ENCODE data around the gene LCLAT1. TPM values are rescaled to one million over a fixed set of nuclear protein-coding genes. Genes with fewer than 3 reads are reported as not detected.

Gene LCLAT1
- total and polyA plus RNA-seq, 2 donors (not counting 1 experiment from before 2014, with no cell fraction given) = 5.1 to 21.9 TPM

DNA sequence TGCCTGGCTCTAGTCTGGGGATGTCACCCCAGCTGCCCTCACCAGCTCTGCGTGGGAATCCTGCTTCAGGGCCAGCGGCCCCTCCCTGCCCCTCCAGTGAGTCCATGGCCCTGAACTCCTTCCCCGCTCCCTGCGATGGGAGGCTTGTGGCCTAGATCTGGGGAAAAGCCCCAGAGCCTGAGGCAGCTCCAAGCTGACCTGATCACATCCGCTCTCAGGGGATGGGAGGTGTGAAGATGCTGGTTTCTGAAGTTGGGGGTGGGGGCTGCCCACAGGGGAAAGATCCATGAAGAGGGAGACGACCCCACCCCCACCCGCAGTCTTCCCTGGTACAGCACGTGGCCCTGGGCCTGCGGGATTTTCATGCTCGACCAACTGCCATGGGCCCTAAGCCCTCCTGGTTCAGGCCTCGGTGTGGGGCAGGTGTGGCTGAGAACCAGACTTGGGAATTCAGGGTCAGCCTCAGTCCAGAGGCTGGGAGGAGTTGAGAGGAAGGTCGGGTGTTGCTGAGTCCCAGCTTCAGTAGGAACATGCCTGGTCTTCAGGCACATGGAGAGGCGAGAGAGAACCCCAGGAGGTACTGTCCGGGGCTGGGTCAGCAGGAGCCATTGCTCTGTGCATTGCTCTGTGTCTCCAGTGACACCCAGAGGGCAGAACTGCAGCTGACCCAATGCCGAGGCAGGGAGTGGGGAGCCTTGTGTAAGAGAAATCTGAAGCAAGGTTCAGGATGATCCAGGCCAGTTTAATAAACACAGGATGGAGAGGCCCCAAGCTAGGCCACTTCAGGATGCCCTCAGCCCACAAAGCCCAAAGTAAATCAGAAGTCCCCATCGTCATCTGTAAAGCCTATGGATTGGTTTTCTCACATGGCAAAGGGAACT, 245.1 kb downstream of the LCLAT1 start:
- H2AFZ ChIP-seq (ENCODE audit: insufficient read depth, low read depth, low read length, poor library complexity, severe bottlenecking) = no peak overlapping the region
- WGBS (ENCODE audit: insufficient coverage) = 94% methylated on average over 14 of the region's 16 CpGs
- Mint-ChIP-seq H3K4me3 (no peak overlapping the region), H3K27me3 (peaks cover 10% of the 10 kb centered on the region), H3K4me1 (no peaks in the 10 kb centered on the region), H3K27ac (no peak overlapping the region), H3K9me3 (ENCODE audit: insufficient read depth) (no peaks in the 10 kb centered on the region)
- POLR2A ChIA-PET = no interaction called here
- CTCF ChIA-PET = interaction anchor here (0.8 to 5.2 kb wide), 3 partner anchors 19 to 527 kb away, joined by 3 to 31 read pairs (median 27); no protein-coding TSS in a partner anchor
- intact Hi-C loops (cut with micrococcal nuclease) = no loop called here
- no peaks in the 10 kb centered on the region for H3K36me3 ChIP-seq (replicated peaks in 1 of 2; ENCODE audit: control extremely low read depth in 1 of 2, control insufficient read depth in 1 of 2, extremely low read depth in 1 of 2, insufficient read depth in 2 of 2, low read length in 1 of 2)
- no peaks in the 10 kb centered on the region for H3K27me3 ChIP-seq (replicated peaks in 1 of 4; ENCODE audit: control extremely low read depth in 1 of 4, control insufficient read depth in 3 of 4, insufficient read depth in 4 of 4, low read length in 3 of 4)
- no peak overlapping the region for H3K27ac ChIP-seq (ENCODE audit: low read length in 2 of 2)
- TF ChIP-seq, protein P1, sequence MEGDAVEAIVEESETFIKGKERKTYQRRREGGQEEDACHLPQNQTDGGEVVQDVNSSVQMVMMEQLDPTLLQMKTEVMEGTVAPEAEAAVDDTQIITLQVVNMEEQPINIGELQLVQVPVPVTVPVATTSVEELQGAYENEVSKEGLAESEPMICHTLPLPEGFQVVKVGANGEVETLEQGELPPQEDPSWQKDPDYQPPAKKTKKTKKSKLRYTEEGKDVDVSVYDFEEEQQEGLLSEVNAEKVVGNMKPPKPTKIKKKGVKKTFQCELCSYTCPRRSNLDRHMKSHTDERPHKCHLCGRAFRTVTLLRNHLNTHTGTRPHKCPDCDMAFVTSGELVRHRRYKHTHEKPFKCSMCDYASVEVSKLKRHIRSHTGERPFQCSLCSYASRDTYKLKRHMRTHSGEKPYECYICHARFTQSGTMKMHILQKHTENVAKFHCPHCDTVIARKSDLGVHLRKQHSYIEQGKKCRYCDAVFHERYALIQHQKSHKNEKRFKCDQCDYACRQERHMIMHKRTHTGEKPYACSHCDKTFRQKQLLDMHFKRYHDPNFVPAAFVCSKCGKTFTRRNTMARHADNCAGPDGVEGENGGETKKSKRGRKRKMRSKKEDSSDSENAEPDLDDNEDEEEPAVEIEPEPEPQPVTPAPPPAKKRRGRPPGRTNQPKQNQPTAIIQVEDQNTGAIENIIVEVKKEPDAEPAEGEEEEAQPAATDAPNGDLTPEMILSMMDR (IDR thresholded peaks at IDR 0.05) = no peak
- TF ChIP-seq EZH2 (IDR thresholded peaks at IDR 0.05; ENCODE audit: borderline replicate concordance, insufficient read depth, low read depth, low read length, poor library complexity, severe bottlenecking) = no peak
- no peak for DNase-seq
- no peak overlapping the region for H3K4me3 ChIP-seq (ENCODE audit: control extremely low read depth in 1 of 5, extremely low read depth in 1 of 5, insufficient read depth in 1 of 5, low read depth in 2 of 5, low read length in 4 of 5)
- H4K20me1 ChIP-seq (ENCODE audit: control insufficient read depth, insufficient read depth, low read length, poor library complexity, severe bottlenecking) = no peaks in the 10 kb centered on the region
- H3K4me1 ChIP-seq (ENCODE audit: control insufficient read depth in 2 of 2, insufficient read depth in 2 of 2, low read length in 2 of 2) = no peaks in the 10 kb centered on the region
- H3K9ac ChIP-seq (ENCODE audit: low read length) = no peak overlapping the region
- no peaks in the 10 kb centered on the region for H3K79me2 ChIP-seq (ENCODE audit: control insufficient read depth, insufficient read depth, low read length)
- ATAC-seq (ENCODE audit: low read depth) = no peak
- peaks cover 0 to 1% (median 0%) of the 10 kb centered on the region in 3 donors for H3K9me3 ChIP-seq (ENCODE audit: control extremely low read depth in 1 of 3, control insufficient read depth in 2 of 3, insufficient read depth in 1 of 3, low read length in 2 of 3)
- no peak overlapping the region for H3K4me2 ChIP-seq (replicated peaks; ENCODE audit: low read depth, low read length, poor library complexity, severe bottlenecking)

DNA sequence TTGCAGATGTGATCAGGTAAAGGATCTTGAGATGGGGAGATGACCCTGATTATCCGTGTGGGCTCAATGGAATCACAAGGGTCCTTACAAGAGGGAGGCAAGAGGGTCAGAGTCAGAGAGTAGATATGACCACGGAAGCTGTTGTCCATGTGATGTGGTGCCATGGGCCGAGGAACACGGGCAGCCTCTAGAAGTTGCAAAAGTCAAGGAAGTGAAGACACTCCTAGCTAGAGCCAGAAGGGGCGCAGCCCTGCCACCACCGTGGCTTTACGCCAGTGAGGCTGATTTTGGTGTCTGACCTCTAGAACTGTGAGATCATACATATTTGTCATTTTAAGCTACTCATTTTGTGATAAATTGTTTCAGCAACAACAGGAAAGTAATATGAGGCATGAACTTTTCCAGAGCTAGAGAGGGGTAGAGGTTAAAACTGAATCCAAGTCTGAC, 245.8 kb downstream of the LCLAT1 start:
- Histone ChIP-seq H3K4me2 (replicated peaks; ENCODE audit: low read depth, low read length, poor library complexity, severe bottlenecking) (no peak overlapping the region), H3K36me3 (replicated peaks in 1 of 2; ENCODE audit: control extremely low read depth in 1 of 2, control insufficient read depth in 1 of 2, extremely low read depth in 1 of 2, insufficient read depth in 2 of 2, low read length in 1 of 2) (no peaks in the 10 kb centered on the region), H3K27me3 (replicated peaks in 1 of 4; ENCODE audit: control extremely low read depth in 1 of 4, control insufficient read depth in 3 of 4, insufficient read depth in 4 of 4, low read length in 3 of 4) (no peaks in the 10 kb centered on the region), H3K9ac (ENCODE audit: low read length) (no peak overlapping the region), H3K27ac (ENCODE audit: low read length in 2 of 2) (no peak overlapping the region), H4K20me1 (ENCODE audit: control insufficient read depth, insufficient read depth, low read length, poor library complexity, severe bottlenecking) (no peaks in the 10 kb centered on the region), H3K4me1 (ENCODE audit: control insufficient read depth in 2 of 2, insufficient read depth in 2 of 2, low read length in 2 of 2) (no peaks in the 10 kb centered on the region), H3K4me3 (ENCODE audit: control extremely low read depth in 1 of 5, extremely low read depth in 1 of 5, insufficient read depth in 1 of 5, low read depth in 2 of 5, low read length in 4 of 5) (no peak overlapping the region), H2AFZ (ENCODE audit: insufficient read depth, low read depth, low read length, poor library complexity, severe bottlenecking) (no peak overlapping the region), H3K9me3 (ENCODE audit: control extremely low read depth in 1 of 3, control insufficient read depth in 2 of 3, insufficient read depth in 1 of 3, low read length in 2 of 3) (peaks cover 0 to 8% (median 0%) of the 10 kb centered on the region in 3 donors), H3K79me2 (ENCODE audit: control insufficient read depth, insufficient read depth, low read length) (no peaks in the 10 kb centered on the region)
- POLR2A ChIA-PET = no interaction called here
- intact Hi-C loops (cut with micrococcal nuclease) = no loop called here
- no peak for DNase-seq
- CTCF ChIA-PET = interaction anchor here (1.9 to 5.2 kb wide), 3 partner anchors 19 to 528 kb away, joined by 6 to 31 read pairs (median 27); no protein-coding TSS in a partner anchor
- no peak for TF ChIP-seq EZH2 (IDR thresholded peaks at IDR 0.05; ENCODE audit: borderline replicate concordance, insufficient read depth, low read depth, low read length, poor library complexity, severe bottlenecking)
- TF ChIP-seq, protein P1 (IDR thresholded peaks at IDR 0.05) = no peak
- WGBS (ENCODE audit: insufficient coverage) = 95% methylated on average over 6 of the region's 7 CpGs
- Mint-ChIP-seq H3K27ac (no peak overlapping the region), H3K9me3 (ENCODE audit: insufficient read depth) (no peaks in the 10 kb centered on the region), H3K4me1 (no peaks in the 10 kb centered on the region), H3K4me3 (no peak overlapping the region), H3K27me3 (peaks cover 10% of the 10 kb centered on the region)
- ATAC-seq (ENCODE audit: low read depth) = no peak

Data from B cell (primary cell).